ENCODE data around the gene TSPAN14.

- TF ChIP-seq, protein P1, sequence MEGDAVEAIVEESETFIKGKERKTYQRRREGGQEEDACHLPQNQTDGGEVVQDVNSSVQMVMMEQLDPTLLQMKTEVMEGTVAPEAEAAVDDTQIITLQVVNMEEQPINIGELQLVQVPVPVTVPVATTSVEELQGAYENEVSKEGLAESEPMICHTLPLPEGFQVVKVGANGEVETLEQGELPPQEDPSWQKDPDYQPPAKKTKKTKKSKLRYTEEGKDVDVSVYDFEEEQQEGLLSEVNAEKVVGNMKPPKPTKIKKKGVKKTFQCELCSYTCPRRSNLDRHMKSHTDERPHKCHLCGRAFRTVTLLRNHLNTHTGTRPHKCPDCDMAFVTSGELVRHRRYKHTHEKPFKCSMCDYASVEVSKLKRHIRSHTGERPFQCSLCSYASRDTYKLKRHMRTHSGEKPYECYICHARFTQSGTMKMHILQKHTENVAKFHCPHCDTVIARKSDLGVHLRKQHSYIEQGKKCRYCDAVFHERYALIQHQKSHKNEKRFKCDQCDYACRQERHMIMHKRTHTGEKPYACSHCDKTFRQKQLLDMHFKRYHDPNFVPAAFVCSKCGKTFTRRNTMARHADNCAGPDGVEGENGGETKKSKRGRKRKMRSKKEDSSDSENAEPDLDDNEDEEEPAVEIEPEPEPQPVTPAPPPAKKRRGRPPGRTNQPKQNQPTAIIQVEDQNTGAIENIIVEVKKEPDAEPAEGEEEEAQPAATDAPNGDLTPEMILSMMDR (optimal IDR thresholded peaks at IDR 0.05 in 1 of 3, IDR thresholded peaks at IDR 0.05 in 1 of 3, conservative IDR thresholded peaks at IDR 0.05 in 1 of 3; ENCODE audit: extremely low read depth in 1 of 3, insufficient read depth in 2 of 3, low read length in 3 of 3), result no peak
- no peak for TF ChIP-seq EZH2 (IDR thresholded peaks at IDR 0.05; ENCODE audit: low read length)
These were observed 31.2 kb downstream of the TSPAN14 start for GRCh38 chr10:80485076-80485945.
